ENCODE data around the gene AMH.
A peak's percentile ranks its signal among the peaks of the same experiment; 100 is the strongest.

The AMH gene

DNA sequence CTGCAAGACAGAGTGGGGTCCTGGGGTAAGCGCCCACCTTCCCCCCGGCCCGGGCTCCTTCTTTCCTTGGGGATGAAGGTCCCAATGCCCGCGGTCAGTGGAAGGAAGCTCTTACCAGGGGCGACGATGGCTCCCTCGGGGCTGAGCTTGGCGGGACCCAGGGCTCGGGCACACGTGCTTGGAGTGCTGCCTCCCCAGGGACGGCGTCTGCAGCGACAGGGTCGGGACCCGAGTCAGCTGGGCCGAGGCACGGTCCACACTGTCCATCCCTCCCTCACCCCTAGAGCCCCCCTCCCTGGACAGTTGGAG, 3.6 kb downstream of the AMH start (continued):
- TF ChIP-seq KLF1 (tag by site-specific recombination; IDR thresholded peaks at IDR 0.05) (no peak), SETDB1 (IDR thresholded peaks at IDR 0.05; ENCODE audit: insufficient read length, low read length) (no peak), ZBTB17 (tag by site-specific recombination; IDR thresholded peaks at IDR 0.05) (no peak), ZNF600 (tag by site-specific recombination; IDR thresholded peaks at IDR 0.05) (no peak), ZNF211 (tag by site-specific recombination; IDR thresholded peaks at IDR 0.05; ENCODE audit: low read depth) (no peak), ZNF558 (tag by site-specific recombination; IDR thresholded peaks at IDR 0.05) (no peak), TCF7L2 (IDR thresholded peaks at IDR 0.05; ENCODE audit: borderline replicate concordance, low read depth, low read length) (no peak), ZNF596 (tag by site-specific recombination; IDR thresholded peaks at IDR 0.05) (no peak), ZNF626 (tag by site-specific recombination; IDR thresholded peaks at IDR 0.05) (no peak), ZSCAN23 (tag by site-specific recombination; IDR thresholded peaks at IDR 0.05) (no peak), ZNF701 (tag by site-specific recombination; IDR thresholded peaks at IDR 0.05) (no peak), SCRT1 (tag by site-specific recombination; IDR thresholded peaks at IDR 0.05; ENCODE audit: borderline replicate concordance) (no peak), ZNF561 (tag by site-specific recombination; IDR thresholded peaks at IDR 0.05; ENCODE audit: borderline replicate concordance) (no peak), ZNF10 (tag by site-specific recombination; IDR thresholded peaks at IDR 0.05) (no peak)

DNA sequence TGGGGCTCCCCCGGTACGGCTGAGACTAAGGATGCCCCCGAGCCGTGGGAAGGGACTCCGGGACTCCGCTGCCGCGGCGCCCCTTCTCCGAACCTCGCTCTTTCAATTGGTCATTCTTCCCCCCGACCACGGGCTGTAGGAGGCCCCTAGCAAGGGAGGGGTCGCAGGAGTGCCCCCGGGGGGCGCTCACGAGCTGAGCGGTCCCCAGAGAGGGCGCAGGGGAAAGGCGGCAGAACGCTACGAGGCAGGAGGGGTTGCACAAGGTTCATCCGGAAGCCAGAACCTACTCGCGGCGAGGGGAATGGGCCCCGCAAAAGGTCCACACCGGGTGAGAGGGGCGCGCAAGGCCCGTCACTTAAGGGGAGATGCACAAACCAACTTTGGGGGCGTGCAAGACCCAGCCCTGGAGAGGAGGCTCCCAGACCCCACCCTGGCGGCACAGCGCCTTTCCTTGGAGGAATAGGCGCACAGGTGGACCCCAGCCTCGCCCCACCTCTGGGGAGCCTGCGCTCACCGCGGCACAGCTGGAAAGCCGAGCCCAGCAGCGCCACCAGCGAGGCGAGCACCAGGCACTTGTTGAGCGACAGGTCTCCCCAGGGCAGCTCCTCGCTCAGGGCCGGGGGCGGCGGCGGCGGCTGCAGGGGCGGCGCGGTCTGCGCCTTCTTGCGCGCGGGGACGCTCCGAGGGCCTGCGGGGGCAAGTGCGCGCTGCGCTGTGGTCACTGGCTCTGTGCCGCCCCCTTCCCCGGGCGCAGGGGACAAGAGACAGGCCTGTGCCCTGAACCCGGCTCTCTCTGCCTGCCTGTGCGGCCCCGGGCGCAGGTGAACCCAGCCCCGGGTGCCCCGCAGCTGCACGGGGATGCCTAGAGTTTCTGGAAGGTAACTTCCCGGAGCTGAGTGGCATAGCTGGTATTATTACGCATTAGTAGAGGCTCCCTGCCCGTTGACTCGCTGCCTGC, 4.3 kb downstream of the AMH start:
- CTCF ChIA-PET: interaction anchor here (0.6 to 1.0 kb wide), 3 partner anchors 8 to 345 kb away, joined by 3 read pairs; no protein-coding TSS in a partner anchor
- Histone ChIP-seq H3K27ac (ENCODE audit: extremely low read depth, low read depth, low read length) (no peak overlapping the region), H3K9me3 (ENCODE audit: control insufficient read depth, insufficient read depth, low read depth, low read length) (no peaks in the 10 kb centered on the region), H3K4me1 (ENCODE audit: control insufficient read depth, insufficient read depth, low read length) (no peaks in the 10 kb centered on the region), H3K4me3 (ENCODE audit: low read depth, low read length) (no peak overlapping the region), H3K36me3 (ENCODE audit: control insufficient read depth in 2 of 2, insufficient read depth in 1 of 2, low read length in 2 of 2) (peaks cover 0 to 10% of the 10 kb centered on the region in 2 experiments; a peak in 1 of 3 replicates)
- POLR2A ChIA-PET: interaction anchor here (1.4 kb wide), 1 partner anchor 15 kb away, joined by 3 read pairs; no protein-coding TSS in a partner anchor
- TF ChIP-seq TCF7L2 (IDR thresholded peaks at IDR 0.05; ENCODE audit: borderline replicate concordance, low read depth, low read length) (no peak), HOXD13 (CRISPR knock-in tag; IDR thresholded peaks at IDR 0.05; ENCODE audit: borderline replicate concordance) (no peak), ZNF214 (tag by site-specific recombination; IDR thresholded peaks at IDR 0.05; ENCODE audit: borderline replicate concordance) (no peak), ZNF600 (tag by site-specific recombination; IDR thresholded peaks at IDR 0.05) (peak; percentile 60; the same call in 1 of the 2 replicates), ZNF791 (tag by site-specific recombination; IDR thresholded peaks at IDR 0.05) (no peak), PRDM1 (tag by site-specific recombination; IDR thresholded peaks at IDR 0.05) (no peak), ZNF837 (tag by site-specific recombination; IDR thresholded peaks at IDR 0.05) (0 out of 2 replicates have a peak, but pooled peaks have one; percentile 11), SCRT2 (tag by site-specific recombination; IDR thresholded peaks at IDR 0.05) (peak; percentile 53), PRDM2 (tag by site-specific recombination; IDR thresholded peaks at IDR 0.05; ENCODE audit: borderline replicate concordance) (no peak), ZNF391 (tag by site-specific recombination; IDR thresholded peaks at IDR 0.05; ENCODE audit: borderline replicate concordance, low read depth) (no peak), ZNF768 (tag by site-specific recombination; IDR thresholded peaks at IDR 0.05) (no peak), ZNF521 (tag by site-specific recombination; IDR thresholded peaks at IDR 0.05) (no peak), ZNF624 (tag by site-specific recombination; IDR thresholded peaks at IDR 0.05) (no peak), WT1 (tag by site-specific recombination; IDR thresholded peaks at IDR 0.05) (no peak)

Data from HEK293 (cell line).